H1 (cell line): ENCODE measurements around the gene CAD. TPM values are rescaled to one million over a fixed set of nuclear protein-coding genes. Genes with fewer than 3 reads are reported as not detected.

Experiments used
- ASH2L ChIP-seq: fragments of 200-600, 300-600 bp; sonication (generic); IDR thresholded peaks from one replicate; pipeline ENCODE4 v1.7.1; 2017; ENCODE audit warnings: low read length
- BRCA1 ChIP-seq: IDR thresholded peaks from 2 replicates; pipeline ENCODE4 v1.6.1; 2012; ENCODE audit warnings: low read depth, low read length, improper control_type of control experiment
- GABPA ChIP-seq: IDR thresholded peaks from 2 replicates; pipeline ENCODE4 v1.6.1; 2011; ENCODE audit warnings: mild to moderate bottlenecking, low read length, moderate library complexity, borderline replicate concordance; ENCODE audit not compliant: insufficient read depth
- KDM4A ChIP-seq: IDR thresholded peaks from one replicate; pipeline ENCODE4 v1.7.1; 2012; ENCODE audit warnings: low read depth, mild to moderate bottlenecking, moderate library complexity, low read length, inconsistent platforms; ENCODE audit not compliant: severe bottlenecking
- KDM5A ChIP-seq: fragments of 200-600 bp; IDR thresholded peaks from 2 replicates; pipeline ENCODE4 v1.7.1; 2012; ENCODE audit warnings: mild to moderate bottlenecking, low read length, inconsistent platforms, mixed read lengths
- RFX5 ChIP-seq: IDR thresholded peaks from 2 replicates; pipeline ENCODE4 v1.6.1; 2011; ENCODE audit warnings: low read depth, low read length, improper control_type of control experiment, borderline replicate concordance
- SIN3A ChIP-seq, 2 experiments: IDR thresholded peaks in 1 of 2; conservative IDR thresholded peaks in 1 of 2; 2 replicates each; pipeline ENCODE4 v1.6.1; 2011 to 2012; ENCODE audit warnings: low read length in 2 of 2, improper control_type of control experiment in 1 of 2, low read depth in 1 of 2, mild to moderate bottlenecking in 1 of 2
- polyA plus RNA-seq, 7 experiments: library from polyadenylated mRNA; depleted of rRNA in 3 of 7; stranded (reverse) in 5 of 7; unstranded in 2 of 7; fragments of >200 nt in 5 of 7; fragments of 200-250 nt in 2 of 7; gene quantifications; 1 replicate in 5 of 7; 2 replicates in 1 of 7; 4 replicates in 1 of 7; pipeline versions ENCODE4 v1.2.1 to v1.2.3, GENCODE V29; 2011 to 2013; ENCODE audit warnings: missing spikeins in 2 of 7, mixed read lengths in 2 of 7
- total RNA-seq: library from RNA; stranded (reverse); fragmentation: NEBNext Ultra II Directional; extraction: Animal tissue kit (Norgen Biotek cat#: 25700); gene quantifications from 2 replicates; pipeline ENCODE4 v1.2.1, GENCODE V29; 2021
- TF ChIP-seq, protein P1 (sequence below): fragments of 300-600 bp; sonication (generic); IDR thresholded peaks from 2 replicates; pipeline ENCODE4 v1.7.1; 2012; ENCODE audit warnings: low read length, moderate library complexity, mild to moderate bottlenecking, inconsistent platforms; ENCODE audit not compliant: insufficient replicate concordance

The CAD gene
- total and polyA plus RNA-seq, 2 of the 8 experiments (the other 6 are each of a cell fraction or from before 2014, with no cell fraction given) = 130 to 146 TPM

DNA sequence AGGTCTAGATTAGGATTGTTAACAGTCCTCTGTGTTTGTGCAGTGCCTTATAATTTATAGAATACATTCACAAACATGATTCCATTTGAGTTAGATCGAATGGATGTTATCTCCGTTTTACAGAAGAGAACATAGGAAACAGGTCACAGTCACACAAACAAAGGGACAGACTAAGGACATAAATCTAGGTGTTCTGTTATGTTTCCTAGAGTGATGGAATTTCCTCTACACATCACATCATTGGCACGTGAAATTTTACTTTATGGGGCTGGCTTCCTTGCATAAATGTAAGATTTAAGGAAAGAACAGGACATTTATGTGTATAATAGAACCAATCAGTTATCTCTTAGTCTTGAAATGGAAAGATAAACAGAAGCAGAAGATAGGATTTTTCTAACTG, 71.4 kb downstream of the CAD start (continued):
- TF ChIP-seq, protein P1, sequence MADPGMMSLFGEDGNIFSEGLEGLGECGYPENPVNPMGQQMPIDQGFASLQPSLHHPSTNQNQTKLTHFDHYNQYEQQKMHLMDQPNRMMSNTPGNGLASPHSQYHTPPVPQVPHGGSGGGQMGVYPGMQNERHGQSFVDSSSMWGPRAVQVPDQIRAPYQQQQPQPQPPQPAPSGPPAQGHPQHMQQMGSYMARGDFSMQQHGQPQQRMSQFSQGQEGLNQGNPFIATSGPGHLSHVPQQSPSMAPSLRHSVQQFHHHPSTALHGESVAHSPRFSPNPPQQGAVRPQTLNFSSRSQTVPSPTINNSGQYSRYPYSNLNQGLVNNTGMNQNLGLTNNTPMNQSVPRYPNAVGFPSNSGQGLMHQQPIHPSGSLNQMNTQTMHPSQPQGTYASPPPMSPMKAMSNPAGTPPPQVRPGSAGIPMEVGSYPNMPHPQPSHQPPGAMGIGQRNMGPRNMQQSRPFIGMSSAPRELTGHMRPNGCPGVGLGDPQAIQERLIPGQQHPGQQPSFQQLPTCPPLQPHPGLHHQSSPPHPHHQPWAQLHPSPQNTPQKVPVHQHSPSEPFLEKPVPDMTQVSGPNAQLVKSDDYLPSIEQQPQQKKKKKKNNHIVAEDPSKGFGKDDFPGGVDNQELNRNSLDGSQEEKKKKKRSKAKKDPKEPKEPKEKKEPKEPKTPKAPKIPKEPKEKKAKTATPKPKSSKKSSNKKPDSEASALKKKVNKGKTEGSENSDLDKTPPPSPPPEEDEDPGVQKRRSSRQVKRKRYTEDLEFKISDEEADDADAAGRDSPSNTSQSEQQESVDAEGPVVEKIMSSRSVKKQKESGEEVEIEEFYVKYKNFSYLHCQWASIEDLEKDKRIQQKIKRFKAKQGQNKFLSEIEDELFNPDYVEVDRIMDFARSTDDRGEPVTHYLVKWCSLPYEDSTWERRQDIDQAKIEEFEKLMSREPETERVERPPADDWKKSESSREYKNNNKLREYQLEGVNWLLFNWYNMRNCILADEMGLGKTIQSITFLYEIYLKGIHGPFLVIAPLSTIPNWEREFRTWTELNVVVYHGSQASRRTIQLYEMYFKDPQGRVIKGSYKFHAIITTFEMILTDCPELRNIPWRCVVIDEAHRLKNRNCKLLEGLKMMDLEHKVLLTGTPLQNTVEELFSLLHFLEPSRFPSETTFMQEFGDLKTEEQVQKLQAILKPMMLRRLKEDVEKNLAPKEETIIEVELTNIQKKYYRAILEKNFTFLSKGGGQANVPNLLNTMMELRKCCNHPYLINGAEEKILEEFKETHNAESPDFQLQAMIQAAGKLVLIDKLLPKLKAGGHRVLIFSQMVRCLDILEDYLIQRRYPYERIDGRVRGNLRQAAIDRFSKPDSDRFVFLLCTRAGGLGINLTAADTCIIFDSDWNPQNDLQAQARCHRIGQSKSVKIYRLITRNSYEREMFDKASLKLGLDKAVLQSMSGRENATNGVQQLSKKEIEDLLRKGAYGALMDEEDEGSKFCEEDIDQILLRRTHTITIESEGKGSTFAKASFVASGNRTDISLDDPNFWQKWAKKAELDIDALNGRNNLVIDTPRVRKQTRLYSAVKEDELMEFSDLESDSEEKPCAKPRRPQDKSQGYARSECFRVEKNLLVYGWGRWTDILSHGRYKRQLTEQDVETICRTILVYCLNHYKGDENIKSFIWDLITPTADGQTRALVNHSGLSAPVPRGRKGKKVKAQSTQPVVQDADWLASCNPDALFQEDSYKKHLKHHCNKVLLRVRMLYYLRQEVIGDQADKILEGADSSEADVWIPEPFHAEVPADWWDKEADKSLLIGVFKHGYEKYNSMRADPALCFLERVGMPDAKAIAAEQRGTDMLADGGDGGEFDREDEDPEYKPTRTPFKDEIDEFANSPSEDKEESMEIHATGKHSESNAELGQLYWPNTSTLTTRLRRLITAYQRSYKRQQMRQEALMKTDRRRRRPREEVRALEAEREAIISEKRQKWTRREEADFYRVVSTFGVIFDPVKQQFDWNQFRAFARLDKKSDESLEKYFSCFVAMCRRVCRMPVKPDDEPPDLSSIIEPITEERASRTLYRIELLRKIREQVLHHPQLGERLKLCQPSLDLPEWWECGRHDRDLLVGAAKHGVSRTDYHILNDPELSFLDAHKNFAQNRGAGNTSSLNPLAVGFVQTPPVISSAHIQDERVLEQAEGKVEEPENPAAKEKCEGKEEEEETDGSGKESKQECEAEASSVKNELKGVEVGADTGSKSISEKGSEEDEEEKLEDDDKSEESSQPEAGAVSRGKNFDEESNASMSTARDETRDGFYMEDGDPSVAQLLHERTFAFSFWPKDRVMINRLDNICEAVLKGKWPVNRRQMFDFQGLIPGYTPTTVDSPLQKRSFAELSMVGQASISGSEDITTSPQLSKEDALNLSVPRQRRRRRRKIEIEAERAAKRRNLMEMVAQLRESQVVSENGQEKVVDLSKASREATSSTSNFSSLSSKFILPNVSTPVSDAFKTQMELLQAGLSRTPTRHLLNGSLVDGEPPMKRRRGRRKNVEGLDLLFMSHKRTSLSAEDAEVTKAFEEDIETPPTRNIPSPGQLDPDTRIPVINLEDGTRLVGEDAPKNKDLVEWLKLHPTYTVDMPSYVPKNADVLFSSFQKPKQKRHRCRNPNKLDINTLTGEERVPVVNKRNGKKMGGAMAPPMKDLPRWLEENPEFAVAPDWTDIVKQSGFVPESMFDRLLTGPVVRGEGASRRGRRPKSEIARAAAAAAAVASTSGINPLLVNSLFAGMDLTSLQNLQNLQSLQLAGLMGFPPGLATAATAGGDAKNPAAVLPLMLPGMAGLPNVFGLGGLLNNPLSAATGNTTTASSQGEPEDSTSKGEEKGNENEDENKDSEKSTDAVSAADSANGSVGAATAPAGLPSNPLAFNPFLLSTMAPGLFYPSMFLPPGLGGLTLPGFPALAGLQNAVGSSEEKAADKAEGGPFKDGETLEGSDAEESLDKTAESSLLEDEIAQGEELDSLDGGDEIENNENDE = no peak
- TF ChIP-seq KDM4A = no peak
- no peak for TF ChIP-seq RFX5
- TF ChIP-seq ASH2L = no peak
- no peak for TF ChIP-seq BRCA1
- no peak for TF ChIP-seq GABPA
- no peak for TF ChIP-seq SIN3A (conservative IDR thresholded peaks at IDR 0.05 in 1 of 2, IDR thresholded peaks at IDR 0.05 in 1 of 2; ENCODE audit: low read depth in 1 of 2, low read length in 2 of 2)
- TF ChIP-seq KDM5A = no peak
